ENCODE measurements around the gene SYS1.

SYS1 gene

GRCh38 chr20:45340951-45341350 is 22.0 kb upstream of the SYS1 start:
- Histone ChIP-seq H3K9me3 (no peaks in the 10 kb centered on the region), H3K4me3 (ENCODE audit: low read depth in 1 of 2, low read length in 1 of 2) (no peak overlapping the region), H3K36me3 (no peaks in the 10 kb centered on the region), H3K27ac (no peak overlapping the region), H3K27me3 (peaks cover 27% of the 10 kb centered on the region), H3K4me1 (ENCODE audit: control insufficient read depth in 1 of 2, insufficient read depth in 1 of 2, low read depth in 1 of 2, low read length in 1 of 2) (no peaks in the 10 kb centered on the region)
- TF ChIP-seq, protein P1, sequence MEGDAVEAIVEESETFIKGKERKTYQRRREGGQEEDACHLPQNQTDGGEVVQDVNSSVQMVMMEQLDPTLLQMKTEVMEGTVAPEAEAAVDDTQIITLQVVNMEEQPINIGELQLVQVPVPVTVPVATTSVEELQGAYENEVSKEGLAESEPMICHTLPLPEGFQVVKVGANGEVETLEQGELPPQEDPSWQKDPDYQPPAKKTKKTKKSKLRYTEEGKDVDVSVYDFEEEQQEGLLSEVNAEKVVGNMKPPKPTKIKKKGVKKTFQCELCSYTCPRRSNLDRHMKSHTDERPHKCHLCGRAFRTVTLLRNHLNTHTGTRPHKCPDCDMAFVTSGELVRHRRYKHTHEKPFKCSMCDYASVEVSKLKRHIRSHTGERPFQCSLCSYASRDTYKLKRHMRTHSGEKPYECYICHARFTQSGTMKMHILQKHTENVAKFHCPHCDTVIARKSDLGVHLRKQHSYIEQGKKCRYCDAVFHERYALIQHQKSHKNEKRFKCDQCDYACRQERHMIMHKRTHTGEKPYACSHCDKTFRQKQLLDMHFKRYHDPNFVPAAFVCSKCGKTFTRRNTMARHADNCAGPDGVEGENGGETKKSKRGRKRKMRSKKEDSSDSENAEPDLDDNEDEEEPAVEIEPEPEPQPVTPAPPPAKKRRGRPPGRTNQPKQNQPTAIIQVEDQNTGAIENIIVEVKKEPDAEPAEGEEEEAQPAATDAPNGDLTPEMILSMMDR (IDR thresholded peaks at IDR 0.05): no peak

GRCh38 chr20:45341579-45341938 is 21.4 kb upstream of the SYS1 start:
- H3K27me3 ChIP-seq: peaks cover 33% of the 10 kb centered on the region
- no peak overlapping the region for H3K27ac ChIP-seq
- H3K4me3 ChIP-seq (ENCODE audit: low read depth in 1 of 2, low read length in 1 of 2): no peak overlapping the region
- H3K36me3 ChIP-seq: no peaks in the 10 kb centered on the region
- TF ChIP-seq, protein P1 (IDR thresholded peaks at IDR 0.05): no peak
- H3K9me3 ChIP-seq: no peaks in the 10 kb centered on the region
- H3K4me1 ChIP-seq (ENCODE audit: control insufficient read depth in 1 of 2, insufficient read depth in 1 of 2, low read depth in 1 of 2, low read length in 1 of 2): no peaks in the 10 kb centered on the region

GRCh38 chr20:45341939-45342854 is 20.8 kb upstream of the SYS1 start:
- Histone ChIP-seq H3K4me3 (ENCODE audit: low read depth in 1 of 2, low read length in 1 of 2) (no peak overlapping the region), H3K27ac (no peak overlapping the region)

DNA sequence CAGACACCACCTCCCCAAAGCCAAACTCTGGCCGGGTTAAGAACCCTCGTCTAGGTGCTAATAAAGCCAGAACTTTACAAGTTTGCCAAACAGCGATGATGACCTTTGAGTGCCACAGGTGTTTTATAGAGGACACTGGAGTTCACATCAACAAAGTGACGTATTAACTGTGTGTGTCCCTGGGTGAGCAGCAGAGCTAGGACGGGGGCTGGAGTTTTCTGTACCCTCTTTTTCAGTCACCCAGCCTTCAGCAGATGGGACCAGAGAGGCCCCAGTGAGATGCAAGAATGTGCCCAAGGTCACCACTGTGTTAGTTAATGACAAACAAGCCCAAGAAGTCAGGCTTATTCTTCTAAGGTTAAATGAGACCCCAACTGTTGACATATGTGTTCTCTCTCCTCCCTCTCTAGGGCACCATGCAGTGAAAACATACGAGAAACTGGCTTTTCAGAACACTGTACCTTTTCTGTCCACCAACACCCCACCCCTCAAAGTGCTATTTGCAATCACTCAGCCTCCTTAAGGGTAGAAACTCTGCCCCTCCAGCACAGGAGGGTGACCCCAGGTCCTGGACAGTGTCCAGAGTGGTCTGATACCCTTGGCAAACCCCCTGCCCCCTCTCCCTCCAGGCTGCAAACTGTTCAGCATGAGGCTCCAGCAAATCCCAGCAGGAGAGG is 20.0 kb upstream of the SYS1 start:
- no peaks in the 10 kb centered on the region for H3K9me3 ChIP-seq
- no peak overlapping the region for H3K27ac ChIP-seq
- no peak overlapping the region for H3K4me3 ChIP-seq (ENCODE audit: low read depth in 1 of 2, low read length in 1 of 2)
- peaks cover 0 to 4% of the 10 kb centered on the region in 2 experiments for H3K4me1 ChIP-seq (ENCODE audit: control insufficient read depth in 1 of 2, insufficient read depth in 1 of 2, low read depth in 1 of 2, low read length in 1 of 2)
- TF ChIP-seq, protein P1 (IDR thresholded peaks at IDR 0.05): no peak
- peaks cover 47% of the 10 kb centered on the region for H3K27me3 ChIP-seq
- no peaks in the 10 kb centered on the region for H3K36me3 ChIP-seq

More at GRCh38 chr20:45341939-45342854, 20.8 kb upstream of the SYS1 start:
- no peaks in the 10 kb centered on the region for H3K36me3 ChIP-seq
- H3K4me1 ChIP-seq (ENCODE audit: control insufficient read depth in 1 of 2, insufficient read depth in 1 of 2, low read depth in 1 of 2, low read length in 1 of 2): no peaks in the 10 kb centered on the region
- TF ChIP-seq, protein P1 (IDR thresholded peaks at IDR 0.05): no peak
- no peaks in the 10 kb centered on the region for H3K9me3 ChIP-seq
- H3K27me3 ChIP-seq: peaks cover 39% of the 10 kb centered on the region

- H3K4me1 ChIP-seq (ENCODE audit: control insufficient read depth in 1 of 2, insufficient read depth in 1 of 2, low read depth in 1 of 2, low read length in 1 of 2): peaks cover 0 to 9% of the 10 kb centered on the region in 2 experiments
- H3K27me3 ChIP-seq: peaks cover 54% of the 10 kb centered on the region
- no peak overlapping the region for H3K27ac ChIP-seq
- H3K36me3 ChIP-seq: no peaks in the 10 kb centered on the region
- no peak overlapping the region for H3K4me3 ChIP-seq (ENCODE audit: low read depth in 1 of 2, low read length in 1 of 2)
- TF ChIP-seq, protein P1 (IDR thresholded peaks at IDR 0.05): no peak
- no peaks in the 10 kb centered on the region for H3K9me3 ChIP-seq
Measured at GRCh38 chr20:45343532-45344167, 19.3 kb upstream of the SYS1 start.

Data from neutrophil (primary cell).